ENCODE results near the gene ASPSCR1.
A peak's percentile ranks its signal among the peaks of the same experiment; 100 is the strongest.

The ASPSCR1 gene

DNA sequence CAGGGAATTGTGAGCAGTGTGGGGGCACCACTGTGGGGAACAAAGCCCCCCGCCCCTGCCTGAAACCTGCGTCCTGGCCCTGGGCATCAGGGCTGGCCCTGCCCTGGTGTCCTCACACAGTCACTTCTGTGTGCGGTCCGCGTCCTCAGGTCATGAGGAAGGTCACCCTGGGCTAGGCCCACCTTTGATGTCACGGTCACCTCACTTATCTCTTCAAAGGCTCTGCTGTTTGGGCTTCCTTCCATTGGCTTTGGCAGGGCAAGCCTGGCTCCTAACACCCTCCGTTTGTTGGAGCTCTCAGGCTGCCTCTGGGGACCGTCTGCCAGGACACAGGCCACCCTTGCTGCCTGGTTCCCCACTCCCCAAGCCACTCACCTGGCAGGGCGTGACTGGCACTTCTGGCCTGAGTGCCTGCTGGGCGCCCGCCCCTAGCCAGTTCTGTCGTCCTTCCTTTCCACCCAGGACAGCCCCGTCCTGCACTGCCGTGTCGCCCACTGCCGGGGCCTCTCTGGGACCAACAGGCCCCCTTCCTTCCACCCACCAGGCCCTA is 36.4 kb downstream of the ASPSCR1 start:
- DNase-seq, result no peak

DNA sequence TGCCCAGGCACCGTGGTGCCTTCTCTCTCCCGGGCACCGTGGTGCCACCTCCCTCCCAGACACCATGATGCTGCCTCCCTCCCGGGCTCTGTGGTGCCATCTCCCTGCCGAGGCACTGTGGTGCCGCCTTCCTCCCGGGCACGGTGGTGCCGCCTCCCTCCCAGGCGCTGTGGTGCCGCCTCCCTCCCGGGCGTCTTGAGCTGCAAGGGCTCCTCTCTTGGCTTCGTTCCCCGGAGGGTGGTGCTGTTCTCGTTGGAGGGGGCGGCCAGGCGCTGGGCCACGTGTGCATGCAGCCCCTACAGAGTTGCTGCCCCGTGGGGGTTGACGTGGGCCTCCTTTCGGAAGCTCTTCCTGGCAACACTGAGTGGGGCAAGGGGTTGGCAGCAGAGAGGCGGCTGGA is 37.0 kb downstream of the ASPSCR1 start:
- no peak for DNase-seq

DNA sequence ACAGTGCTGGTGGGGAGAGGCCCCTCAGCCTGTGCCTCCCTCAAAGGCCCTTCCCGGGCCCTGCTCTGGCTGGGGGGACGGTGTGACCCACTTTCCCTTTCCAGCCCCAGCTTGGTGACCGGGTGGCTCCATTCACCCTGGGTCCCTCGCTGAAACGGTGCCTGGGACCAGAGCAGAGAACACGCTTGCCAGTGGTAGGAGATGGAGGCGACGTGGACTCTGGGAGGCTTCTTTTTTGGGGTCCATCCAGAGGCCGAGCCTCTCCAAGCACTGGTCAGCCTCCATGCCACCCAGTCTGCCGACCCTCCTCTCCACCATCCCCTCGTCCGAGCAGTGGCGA is 37.5 kb downstream of the ASPSCR1 start:
- no peak for DNase-seq

DNA sequence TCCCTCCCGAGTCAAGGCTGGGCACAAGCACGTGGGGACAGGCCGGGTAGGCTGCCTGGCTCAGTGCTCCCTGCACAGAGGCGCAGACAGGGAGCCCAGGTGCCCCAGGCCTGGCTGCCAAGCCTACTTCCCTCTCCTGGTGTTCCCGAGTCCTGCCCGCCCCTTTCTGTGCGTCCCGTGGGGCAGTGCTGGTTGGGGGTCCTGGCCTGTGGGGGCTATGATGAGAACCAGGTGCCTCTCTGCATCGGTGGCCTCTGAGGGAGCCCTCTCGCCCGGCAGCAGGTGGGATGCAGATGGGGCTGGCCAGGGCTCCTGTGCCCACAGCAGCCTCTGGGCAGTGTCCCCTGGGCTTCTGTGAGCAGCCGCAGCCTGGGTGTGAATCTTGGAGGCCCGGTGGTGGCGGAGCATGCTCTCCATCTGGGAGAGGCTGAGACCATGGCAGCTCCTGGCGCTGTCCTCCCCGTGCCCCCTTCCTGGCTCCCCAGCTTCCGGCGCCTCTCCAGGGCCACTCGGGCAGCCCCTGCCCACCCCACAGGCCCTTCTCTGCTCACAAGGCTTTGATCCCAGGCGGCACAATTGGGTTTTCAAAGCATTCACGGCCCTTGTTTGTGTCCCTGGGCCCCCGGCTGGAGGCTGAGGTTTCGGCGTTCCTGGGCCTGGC is 38.0 kb downstream of the ASPSCR1 start:
- DNase-seq, result no peak

DNA sequence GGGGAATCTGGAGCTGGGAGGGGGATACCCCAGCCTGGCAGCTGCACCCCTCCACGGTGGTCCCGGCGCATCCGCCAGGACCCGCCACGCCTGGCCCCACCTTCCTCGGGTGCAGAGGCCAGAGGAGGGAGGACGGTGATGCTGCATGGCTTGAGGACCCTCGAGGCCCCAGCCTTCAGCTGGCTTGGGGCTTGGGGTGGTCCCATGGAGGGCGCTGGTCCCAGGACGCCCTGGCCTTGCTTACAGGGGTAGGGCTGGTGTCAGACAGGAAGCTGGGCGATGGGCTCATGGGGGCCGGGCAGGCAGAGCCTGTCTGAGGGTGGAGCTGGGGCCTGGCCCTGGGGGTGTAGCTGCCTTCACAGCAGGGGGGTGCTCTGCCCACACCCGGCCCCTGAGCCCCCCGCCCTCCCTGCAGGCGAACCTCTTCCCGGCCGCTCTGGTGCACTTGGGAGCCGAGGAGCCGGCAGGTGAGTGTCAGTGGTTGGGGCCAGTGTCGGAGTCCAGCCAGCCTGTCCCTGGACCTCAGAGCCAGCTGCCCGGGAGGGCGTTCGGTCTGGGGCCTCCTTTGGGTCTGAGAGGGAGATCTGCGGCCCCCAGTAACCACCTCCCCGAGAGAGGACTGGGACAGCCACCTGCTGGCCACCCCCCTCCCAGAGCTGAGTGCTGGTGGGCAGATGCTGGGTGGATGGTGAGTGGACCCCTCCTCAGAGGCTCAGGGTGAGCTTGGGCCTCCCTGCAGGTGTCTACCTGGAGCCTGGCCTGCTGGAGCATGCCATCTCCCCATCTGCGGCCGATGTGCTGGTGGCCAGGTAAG is 38.8 kb downstream of the ASPSCR1 start:
- no peak for DNase-seq

DNA sequence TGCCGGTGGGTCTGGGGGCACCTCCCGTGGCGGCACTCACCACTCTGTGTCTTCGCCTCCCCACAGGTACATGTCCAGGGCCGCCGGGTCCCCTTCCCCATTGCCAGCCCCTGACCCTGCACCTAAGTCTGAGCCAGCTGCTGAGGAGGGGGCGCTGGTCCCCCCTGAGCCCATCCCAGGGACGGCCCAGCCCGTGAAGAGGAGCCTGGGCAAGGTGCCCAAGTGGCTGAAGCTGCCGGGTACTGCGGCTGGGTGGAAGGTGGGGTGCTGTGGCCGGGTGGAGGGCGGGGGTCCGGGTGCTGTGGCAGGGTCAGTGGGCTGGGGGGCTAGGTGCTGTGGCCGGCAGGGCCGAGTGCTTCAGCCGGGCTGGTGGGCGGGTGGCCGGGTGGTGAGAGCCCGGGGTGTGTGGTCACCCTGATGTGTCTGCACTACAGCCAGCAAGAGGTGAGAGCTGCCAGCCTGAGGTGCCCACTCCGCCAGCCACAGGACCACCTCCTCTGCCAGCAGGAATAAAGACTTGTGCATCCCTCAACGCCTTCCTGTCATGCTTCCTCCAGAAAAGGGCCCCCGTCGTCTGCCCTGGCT is 39.5 kb downstream of the ASPSCR1 start:
- no peak for DNase-seq

DNA sequence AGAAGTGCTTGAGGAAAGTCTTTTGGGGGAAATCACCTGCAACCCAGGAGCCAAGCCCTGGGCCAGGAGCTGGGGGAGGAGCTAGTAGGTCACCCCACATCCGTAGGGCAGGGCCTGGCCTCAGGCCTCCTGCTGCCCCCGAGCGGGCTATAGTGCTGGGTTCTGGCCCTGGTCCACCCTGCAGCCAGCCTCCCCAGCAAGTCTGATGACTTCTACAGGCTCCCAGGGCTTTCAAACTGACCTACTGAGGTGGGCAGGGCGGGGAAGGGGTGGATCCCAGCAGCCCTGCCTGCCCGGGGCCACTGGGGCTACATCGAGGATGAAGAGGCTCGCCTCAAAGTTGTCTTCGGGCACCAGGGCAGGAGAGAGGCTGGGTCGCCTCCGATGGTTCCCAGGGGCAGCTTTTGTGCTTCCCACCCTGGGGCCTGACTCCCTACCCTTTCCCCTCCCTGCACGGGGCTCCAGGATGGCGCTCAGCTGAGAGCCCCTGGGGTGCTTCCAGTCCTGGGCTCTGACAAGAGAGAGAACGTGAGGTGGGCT is 40.3 kb downstream of the ASPSCR1 start:
- no peak for DNase-seq

DNA sequence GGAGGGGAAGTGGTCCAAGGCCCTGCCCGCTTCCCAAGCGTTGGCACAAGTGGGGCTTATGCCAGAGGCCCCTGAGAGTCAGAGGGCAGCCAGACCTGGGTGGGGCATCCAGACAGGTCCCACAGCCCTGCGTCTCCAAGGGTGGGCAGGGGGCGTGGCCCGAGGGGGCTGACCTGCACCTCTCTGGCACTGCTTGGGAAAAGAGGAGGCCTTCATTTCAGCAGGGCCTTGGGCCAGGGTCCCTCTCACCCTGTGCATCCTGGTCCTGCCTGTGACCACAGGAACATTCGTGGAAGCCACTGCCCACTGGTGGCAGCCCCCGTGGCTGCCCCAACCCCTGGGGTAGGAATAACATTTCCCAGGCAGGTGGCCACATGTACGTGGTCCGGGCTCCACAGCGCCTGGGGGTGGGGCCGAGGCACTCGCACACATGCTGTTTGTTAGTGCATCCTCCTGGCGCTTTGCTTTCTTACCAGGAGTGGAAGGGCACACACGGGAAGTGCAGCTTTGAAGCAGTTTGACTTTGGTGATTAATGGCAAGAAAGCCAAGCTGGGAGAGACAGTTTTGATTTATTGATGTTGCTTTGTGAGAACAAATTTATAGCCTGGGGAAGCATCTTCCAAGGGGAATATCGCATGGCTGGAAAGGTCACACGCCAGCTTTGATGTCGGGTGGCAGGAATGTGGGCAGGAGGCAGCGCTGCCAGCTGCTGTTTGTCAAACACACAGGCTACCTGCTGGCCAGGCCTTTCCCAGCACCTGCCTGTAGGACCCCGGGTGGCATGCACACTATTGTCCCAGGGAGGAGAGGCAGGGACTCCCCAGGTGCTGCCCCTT is 40.9 kb downstream of the ASPSCR1 start:
- no peak for DNase-seq

DNA sequence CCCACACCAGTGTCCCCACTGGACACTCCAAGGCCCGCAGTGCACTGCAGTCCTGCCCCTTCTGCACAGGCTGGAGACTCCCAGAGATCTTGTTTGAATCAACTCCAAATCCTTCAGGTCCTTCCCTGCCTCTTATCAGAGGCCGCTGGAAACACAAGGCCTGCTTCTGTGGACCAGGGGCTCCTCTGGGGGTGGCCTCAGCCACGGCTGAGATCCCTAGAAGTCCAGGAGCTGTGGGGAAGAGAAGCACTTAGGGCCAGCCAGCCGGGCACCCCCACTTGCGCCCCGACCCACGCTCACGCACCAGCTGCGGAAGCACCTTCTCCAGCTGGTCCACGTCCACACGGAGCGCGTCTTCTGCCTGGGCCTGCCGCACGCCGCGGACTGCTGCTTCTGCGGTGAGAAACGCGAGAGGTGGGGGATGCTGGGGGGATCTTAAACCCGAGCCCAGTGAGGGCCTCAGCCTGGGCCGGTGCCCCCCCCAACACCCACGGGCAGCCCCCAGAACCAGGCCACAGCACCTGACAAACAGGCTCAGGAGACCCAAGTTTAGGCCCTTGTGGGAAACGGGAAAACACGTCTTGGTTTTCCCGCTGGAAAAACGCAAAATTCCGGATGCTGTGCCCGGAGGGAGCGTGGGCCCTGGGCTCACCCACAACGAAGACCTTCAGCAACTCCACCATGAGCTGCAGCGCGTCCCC is 41.7 kb downstream of the ASPSCR1 start:
- DNase-seq, result no peak

DNA sequence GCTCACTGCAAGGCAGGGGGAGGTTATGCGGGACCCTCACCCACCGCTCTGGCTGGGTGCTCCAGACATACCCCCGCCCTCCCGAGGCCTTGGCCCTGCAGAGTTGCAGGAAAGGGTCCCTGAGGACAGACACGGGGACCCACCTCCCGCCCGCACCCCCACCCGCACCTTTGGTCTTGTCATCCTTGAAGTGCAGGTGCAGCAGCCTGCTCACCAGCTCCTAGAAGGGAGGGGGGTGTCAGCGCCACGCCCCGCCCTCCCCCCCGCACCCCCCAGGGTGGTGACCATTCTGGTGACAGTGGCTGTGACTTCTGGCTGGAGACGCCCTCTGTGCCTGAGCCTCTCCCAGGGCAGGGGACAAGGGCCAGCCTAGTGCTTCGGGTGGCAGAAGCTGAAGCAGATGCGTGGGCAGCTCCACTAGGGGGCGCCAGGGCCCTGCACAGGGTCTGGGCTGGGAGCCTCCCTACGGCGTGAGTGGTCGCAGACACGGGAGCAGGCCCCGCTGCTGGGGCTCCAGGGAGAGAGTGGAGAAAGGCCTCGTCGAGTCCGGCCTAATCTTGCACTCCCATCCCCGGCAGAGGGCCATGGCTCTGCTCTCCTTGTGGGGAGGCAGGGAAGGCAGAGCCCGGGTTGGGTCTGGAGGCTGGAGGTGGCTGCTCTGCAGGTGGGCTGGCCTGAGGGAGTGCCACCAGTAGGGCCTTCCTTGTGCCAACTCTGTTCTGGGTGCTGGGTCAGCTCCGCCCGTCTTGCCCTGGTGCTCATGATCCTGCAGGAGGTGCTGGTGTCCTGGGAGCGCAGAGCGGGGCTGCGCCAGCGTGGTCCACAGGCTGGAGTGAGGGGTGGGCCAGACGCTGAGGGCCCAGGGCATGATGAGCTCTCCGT is 42.5 kb downstream of the ASPSCR1 start:
- peak; percentile 84 for DNase-seq

DNA sequence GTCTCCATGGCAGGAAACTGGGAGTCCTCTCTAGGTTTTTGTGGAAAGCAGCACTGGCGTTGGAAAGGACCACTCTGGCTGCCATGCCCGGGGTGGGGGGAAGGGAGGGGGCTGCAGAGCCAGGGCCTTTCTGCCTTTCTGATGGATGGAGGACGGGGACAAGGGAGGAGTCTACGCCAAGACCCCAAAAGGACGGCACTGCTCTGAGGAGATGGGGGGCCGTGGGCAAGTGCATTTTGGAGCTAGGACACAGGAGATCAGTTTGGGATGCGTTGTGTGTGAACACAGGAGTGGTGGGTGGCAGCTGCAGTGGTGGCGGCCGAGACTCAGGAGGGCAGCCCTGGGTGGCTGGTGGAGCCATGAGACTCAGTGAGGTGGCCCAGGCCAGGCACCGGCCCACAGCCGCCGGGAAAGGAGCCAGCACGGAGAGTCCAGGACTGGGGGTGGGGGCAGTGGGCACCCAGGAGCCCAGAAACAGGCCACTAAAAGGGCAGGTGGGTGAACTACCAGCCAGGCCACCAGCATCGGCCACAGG is 43.2 kb downstream of the ASPSCR1 start:
- no peak for DNase-seq

DNA sequence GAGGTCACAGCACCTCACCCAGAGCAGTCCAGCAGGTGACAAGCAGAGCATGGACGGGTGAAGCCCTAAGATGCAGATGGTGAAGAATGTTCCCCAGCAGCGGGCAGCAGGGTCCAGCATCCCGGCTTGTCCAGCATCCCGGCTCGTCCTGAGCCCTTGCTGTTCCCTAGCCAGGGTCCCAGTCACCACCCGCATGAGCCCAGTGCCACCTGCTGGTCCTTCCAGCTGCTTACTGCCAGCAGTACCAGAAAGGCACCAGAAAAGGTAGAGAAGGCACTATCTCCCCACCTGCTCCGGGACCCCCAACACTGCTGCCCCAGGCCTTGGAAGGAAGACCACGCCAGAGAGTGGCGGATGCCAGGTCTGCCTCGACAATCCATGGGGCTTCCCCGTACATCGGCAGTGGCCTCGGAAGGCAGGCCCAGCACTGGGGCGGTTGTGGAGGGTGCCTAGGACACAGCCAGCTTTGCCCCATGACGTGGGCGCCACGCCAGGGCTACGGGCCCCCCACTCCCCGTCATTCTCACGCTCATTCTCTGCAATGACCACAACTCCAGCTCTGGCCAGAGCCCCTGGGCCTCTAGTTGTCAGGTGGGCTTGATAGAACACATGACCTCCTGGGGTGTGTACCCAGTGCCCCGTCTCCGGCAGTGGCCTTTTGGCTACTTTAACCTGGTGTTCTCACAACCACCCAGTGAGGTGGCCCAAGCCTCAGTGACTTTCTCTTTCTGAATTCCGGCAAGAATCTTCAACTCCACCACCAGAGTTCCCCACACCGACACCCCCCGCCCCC is 43.9 kb downstream of the ASPSCR1 start:
- DNase-seq, result peak; percentile 83

DNA sequence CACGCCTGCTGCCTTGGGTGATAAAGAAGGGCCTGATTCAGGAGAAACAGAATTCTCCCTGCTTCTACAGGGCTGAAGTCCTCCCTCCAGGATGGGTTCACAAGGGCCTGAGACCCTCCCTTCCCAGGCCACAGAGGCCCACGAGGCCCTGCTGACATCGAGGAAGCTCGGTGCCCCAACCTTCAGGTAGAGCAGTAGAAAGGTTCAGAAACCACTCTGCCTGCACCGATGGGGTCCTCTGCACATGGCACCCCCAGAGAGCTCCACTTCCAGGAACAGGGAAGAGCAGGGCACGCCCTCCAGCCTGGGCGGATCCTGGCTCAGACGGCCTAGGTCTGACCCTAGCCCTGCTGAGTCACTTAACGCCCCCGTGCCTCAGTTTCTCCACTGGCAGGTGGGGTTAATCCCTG is 44.5 kb downstream of the ASPSCR1 start:
- no peak for DNase-seq

DNA sequence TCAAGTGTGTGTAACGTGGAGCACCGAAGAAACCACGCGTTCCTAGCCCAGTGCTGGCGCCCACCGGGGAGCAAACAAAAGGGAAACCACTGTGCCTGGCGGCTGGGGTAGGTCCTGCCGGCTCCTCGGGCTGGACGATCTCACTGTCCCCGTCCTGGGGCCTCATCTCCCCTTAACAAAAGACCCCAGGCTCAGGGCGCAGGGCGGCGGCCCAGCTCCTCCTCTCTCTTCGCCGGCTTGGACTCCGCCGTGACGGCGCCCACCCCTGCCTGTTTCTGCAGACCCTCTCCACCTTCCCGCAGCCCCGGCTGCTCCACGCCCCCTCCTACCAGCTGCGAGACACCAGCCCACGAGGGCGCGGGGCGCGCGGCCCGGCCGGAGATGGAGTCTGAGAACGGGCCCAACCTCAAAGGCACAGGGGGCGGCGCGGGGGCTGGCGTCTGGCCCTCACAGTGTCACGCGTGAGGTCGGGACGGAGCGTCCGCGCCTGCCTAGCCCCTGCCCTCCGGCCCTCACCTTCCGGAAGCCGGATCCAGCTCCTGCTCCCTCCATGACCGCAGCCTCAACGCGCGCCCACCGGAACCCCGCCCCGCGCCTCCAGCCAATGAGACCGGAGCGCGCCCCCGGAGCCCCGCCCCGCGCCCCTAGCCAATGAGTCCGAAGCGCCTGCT is 45.0 kb downstream of the ASPSCR1 start, which contains the start of gene CENPX:
Gene CENPX (minus strand): TSS at position 569 of the 671 bp plus-strand sequence. CDS start 17 bp downstream, at position 552.
- peak; percentile 32 for DNase-seq

DNA sequence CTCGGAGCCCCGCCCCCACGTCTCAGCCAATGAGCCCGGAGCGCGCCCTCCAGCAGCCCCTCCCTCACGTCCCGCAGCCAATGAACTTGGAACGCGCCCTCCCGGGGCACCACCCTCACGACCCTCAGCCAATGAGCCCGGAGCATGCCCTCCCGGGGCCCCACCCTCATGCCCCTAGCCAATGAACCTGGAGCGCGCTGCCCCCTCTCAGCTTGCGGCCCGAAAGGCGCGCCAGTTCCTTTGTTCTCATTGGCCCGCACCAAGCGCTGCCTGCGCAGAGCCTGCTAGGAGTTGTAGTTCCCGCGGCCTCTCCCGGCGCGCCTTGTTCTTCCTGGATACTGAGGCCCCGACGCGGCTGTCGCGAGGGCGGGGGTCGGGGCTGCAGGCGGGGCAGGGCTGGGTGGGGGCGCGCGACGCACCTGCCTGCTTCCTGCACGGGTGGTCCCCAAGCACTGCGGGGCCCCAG is 45.6 kb downstream of the ASPSCR1 start, which contains the start of gene LRRC45:
Gene LRRC45 (plus strand): TSS at position 325 of the 466 bp plus-strand sequence. CDS start 339 bp downstream, outside the sequence.
- DNase-seq, result peak; percentile 100

DNA sequence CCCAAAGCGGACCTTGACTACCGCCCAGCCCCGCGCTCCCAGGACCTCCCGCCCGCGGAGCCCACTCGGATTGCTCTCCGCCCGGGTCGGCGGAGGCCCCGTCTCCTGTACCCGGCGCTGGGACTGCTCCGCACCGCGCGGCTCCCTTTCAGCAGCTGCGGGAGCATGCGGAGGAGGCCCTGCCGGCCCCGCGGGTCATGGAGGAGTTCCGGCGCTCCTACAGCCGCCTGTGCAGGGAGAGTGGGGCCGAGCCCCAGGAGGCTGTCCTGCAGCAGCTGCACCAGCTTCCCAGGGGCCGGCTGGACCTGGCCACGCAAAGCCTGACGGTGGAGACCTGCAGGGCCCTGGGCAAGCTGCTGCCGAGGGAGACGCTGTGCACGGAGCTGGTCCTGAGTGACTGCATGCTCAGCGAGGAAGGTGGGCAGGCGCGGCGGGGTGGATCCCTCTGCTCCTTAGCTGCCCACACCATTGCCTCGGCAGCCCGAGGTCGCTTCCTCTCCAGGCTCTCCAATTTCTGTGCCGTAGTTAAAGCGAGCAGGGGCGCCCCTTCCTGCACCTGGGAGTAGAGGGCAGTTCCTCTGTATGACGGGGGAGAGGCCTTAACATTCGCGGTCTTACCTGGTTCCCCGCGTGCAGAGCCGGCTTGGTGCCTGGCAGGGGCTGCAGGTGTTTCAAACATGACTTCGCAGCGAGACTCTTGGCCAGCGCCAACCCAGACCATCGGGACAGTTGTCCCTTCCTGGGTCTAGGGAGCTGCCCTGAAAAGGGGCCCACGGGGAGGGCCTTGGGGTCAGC is 46.2 kb downstream of the ASPSCR1 start:
- DNase-seq, result peak; percentile 64

DNA sequence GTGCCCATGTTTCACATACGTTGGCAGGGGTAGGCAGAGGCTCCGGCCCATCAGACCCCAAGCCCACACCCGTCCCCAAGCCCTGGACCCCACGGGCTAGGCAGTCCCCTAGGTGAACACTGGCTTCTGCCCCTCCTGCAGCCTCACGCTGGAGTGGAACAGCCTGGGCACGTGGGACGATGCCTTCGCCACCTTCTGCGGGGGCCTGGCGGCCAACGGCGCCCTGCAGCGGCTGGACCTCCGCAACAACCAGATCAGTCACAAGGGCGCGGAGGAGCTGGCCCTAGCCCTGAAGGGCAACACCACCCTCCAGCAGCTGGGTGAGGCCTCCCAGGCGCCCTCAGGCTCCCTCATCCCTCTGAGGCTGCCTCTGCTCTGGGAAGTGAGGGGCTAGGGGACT is 47.4 kb downstream of the ASPSCR1 start:
- DNase-seq, result no peak
